ENCODE results near the gene JUND.

DNA sequence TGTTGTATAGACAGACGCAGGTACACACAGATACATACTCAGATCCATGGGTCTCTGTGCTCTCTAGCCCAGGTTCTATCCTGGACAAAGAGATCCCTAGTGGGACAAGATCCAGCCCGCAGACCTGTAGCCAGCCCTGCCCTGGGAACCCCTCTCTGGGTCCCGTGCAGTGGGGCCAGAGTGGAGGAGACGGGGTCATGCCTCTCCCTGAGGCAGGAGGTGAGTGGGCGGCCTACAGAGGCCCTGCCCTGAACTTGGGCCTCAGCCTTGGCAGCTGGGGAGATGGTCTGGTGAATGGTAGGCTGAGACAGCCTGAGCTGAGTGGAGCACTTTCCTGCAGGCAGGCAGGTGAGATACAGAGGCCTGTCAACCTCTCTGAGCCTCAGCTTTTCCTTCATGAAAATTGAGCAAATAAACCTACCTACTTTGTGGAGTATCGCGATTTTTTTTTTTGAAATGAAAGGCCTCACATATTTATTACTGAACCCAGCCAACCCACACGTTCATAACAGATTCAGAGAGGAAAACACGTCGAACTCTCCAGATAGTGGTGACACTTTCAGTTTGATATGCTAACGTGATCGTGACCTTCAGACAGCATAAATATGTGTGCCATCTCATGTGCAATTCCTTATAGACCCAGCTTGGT, 3.4 kb upstream of the JUND start:
- TF ChIP-seq NR3C1 (IDR thresholded peaks at IDR 0.05), result no peak
- TF ChIP-seq ZC3H11A (IDR thresholded peaks at IDR 0.05), result no peak
- TF ChIP-seq, protein P1, sequence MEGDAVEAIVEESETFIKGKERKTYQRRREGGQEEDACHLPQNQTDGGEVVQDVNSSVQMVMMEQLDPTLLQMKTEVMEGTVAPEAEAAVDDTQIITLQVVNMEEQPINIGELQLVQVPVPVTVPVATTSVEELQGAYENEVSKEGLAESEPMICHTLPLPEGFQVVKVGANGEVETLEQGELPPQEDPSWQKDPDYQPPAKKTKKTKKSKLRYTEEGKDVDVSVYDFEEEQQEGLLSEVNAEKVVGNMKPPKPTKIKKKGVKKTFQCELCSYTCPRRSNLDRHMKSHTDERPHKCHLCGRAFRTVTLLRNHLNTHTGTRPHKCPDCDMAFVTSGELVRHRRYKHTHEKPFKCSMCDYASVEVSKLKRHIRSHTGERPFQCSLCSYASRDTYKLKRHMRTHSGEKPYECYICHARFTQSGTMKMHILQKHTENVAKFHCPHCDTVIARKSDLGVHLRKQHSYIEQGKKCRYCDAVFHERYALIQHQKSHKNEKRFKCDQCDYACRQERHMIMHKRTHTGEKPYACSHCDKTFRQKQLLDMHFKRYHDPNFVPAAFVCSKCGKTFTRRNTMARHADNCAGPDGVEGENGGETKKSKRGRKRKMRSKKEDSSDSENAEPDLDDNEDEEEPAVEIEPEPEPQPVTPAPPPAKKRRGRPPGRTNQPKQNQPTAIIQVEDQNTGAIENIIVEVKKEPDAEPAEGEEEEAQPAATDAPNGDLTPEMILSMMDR (IDR thresholded peaks at IDR 0.05), result no peak
- no peak for TF ChIP-seq POLR2A (IDR thresholded peaks at IDR 0.05; ENCODE audit: low read length)
- TF ChIP-seq, protein P2, sequence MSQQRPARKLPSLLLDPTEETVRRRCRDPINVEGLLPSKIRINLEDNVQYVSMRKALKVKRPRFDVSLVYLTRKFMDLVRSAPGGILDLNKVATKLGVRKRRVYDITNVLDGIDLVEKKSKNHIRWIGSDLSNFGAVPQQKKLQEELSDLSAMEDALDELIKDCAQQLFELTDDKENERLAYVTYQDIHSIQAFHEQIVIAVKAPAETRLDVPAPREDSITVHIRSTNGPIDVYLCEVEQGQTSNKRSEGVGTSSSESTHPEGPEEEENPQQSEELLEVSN (IDR thresholded peaks at IDR 0.05; ENCODE audit: borderline replicate concordance, low read depth), result no peak
- TF ChIP-seq, protein P3, sequence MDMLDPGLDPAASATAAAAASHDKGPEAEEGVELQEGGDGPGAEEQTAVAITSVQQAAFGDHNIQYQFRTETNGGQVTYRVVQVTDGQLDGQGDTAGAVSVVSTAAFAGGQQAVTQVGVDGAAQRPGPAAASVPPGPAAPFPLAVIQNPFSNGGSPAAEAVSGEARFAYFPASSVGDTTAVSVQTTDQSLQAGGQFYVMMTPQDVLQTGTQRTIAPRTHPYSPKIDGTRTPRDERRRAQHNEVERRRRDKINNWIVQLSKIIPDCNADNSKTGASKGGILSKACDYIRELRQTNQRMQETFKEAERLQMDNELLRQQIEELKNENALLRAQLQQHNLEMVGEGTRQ (IDR thresholded peaks at IDR 0.05), result no peak
- TF ChIP-seq KDM5A (IDR thresholded peaks at IDR 0.05), result no peak
- no peak for TF ChIP-seq FOSL2 (IDR thresholded peaks at IDR 0.05)
- no peak for TF ChIP-seq FOSL2 (CRISPR knock-in tag; IDR thresholded peaks at IDR 0.05)
- no peak for TF ChIP-seq CBX2 (IDR thresholded peaks at IDR 0.05; ENCODE audit: borderline replicate concordance, low read depth)
- TF ChIP-seq, protein P4, sequence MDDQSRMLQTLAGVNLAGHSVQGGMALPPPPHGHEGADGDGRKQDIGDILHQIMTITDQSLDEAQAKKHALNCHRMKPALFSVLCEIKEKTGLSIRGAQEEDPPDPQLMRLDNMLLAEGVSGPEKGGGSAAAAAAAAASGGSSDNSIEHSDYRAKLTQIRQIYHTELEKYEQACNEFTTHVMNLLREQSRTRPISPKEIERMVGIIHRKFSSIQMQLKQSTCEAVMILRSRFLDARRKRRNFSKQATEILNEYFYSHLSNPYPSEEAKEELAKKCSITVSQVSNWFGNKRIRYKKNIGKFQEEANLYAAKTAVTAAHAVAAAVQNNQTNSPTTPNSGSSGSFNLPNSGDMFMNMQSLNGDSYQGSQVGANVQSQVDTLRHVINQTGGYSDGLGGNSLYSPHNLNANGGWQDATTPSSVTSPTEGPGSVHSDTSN (IDR thresholded peaks at IDR 0.05), result no peak
- TF ChIP-seq, protein P5, sequence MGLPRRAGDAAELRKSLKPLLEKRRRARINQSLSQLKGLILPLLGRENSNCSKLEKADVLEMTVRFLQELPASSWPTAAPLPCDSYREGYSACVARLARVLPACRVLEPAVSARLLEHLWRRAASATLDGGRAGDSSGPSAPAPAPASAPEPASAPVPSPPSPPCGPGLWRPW (IDR thresholded peaks at IDR 0.05), result no peak

Data from A549 (cell line).